ENCODE data around the gene LYRM7. TPM values are rescaled to one million over a fixed set of nuclear protein-coding genes. Genes with fewer than 3 reads are reported as not detected.

Gene LYRM7
- total RNA-seq, 1 donor from 2014 or later, result 6.1 TPM

DNA sequence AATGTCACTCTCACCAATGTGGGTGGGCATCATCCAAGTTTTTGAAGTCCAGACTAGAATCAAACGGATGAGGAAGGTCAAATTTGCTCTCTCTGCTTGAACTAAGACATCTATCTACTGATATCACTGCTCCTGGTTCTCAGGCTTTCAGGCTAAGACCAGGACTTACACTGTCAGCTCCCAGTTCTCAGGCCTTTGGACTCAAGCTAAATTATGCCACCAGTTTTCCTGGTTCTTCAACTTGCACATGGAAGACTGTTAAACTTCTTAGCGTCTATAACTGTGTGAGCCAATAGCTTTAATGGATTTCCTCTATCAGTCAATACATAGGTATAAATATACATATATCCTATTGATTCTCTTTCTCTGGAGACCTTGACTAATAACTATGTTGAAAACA is 35.3 kb downstream of the LYRM7 start:
- Mint-ChIP-seq H3K9me3 (ENCODE audit: low read depth) (no peaks in the 10 kb centered on the region), H3K4me1 (ENCODE audit: low read depth) (peaks cover 4% of the 10 kb centered on the region), H3K36me3 (ENCODE audit: insufficient read depth) (no peaks in the 10 kb centered on the region), H3K4me3 (ENCODE audit: low read depth) (no peak overlapping the region), H3K27ac (no peak overlapping the region), H3K27me3 (no peaks in the 10 kb centered on the region)
- TF ChIP-seq, protein P1, sequence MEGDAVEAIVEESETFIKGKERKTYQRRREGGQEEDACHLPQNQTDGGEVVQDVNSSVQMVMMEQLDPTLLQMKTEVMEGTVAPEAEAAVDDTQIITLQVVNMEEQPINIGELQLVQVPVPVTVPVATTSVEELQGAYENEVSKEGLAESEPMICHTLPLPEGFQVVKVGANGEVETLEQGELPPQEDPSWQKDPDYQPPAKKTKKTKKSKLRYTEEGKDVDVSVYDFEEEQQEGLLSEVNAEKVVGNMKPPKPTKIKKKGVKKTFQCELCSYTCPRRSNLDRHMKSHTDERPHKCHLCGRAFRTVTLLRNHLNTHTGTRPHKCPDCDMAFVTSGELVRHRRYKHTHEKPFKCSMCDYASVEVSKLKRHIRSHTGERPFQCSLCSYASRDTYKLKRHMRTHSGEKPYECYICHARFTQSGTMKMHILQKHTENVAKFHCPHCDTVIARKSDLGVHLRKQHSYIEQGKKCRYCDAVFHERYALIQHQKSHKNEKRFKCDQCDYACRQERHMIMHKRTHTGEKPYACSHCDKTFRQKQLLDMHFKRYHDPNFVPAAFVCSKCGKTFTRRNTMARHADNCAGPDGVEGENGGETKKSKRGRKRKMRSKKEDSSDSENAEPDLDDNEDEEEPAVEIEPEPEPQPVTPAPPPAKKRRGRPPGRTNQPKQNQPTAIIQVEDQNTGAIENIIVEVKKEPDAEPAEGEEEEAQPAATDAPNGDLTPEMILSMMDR (IDR thresholded peaks at IDR 0.05; ENCODE audit: unreplicated experiment), result no peak
- no peak for DNase-seq (ENCODE audit: low spot score, unreplicated experiment)

DNA sequence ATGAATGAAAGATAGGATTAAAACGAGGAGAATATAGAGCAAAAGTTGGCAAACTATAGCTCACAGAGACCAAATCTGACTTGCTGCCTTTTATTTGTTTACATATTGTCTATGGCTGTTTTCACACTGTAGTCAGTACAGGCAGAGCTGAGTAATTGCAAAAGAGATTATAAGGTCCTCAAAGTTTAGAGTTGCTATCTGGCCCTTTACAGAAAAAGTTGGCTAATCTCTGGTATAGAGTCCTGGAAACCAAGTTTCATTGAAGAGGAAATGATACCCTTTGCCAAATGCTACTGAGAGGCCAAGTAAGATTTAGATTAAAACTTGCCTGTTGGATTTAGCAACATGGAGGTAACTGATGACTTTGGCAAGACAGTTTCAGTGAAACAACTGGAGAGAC is 36.0 kb downstream of the LYRM7 start:
- H3K27me3 Mint-ChIP-seq, result no peaks in the 10 kb centered on the region
- DNase-seq (ENCODE audit: low spot score, unreplicated experiment), result no peak
- H3K27ac Mint-ChIP-seq, result no peak overlapping the region
- H3K36me3 Mint-ChIP-seq (ENCODE audit: insufficient read depth), result no peaks in the 10 kb centered on the region
- H3K4me3 Mint-ChIP-seq (ENCODE audit: low read depth), result no peak overlapping the region
- peaks cover 4% of the 10 kb centered on the region for H3K4me1 Mint-ChIP-seq (ENCODE audit: low read depth)
- TF ChIP-seq, protein P1 (IDR thresholded peaks at IDR 0.05; ENCODE audit: unreplicated experiment), result no peak
- H3K9me3 Mint-ChIP-seq (ENCODE audit: low read depth), result no peaks in the 10 kb centered on the region

DNA sequence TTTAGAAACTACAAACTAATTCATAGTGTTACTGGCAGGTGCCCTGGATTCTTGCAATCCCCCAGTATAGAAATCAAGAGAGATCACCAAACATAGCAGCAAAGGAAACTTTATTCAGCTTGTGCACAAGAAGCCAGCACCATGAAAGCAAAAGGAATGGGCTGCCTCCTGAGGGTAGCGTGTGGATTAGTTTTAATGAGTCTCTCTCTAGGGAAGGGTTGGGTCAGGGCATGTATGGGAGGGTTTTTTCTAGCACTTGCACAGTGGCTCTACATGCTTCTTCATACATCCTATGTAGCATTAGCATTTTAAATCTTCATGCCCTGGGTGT is 38.4 kb downstream of the LYRM7 start:
- TF ChIP-seq, protein P1 (IDR thresholded peaks at IDR 0.05; ENCODE audit: unreplicated experiment), result no peak

DNA sequence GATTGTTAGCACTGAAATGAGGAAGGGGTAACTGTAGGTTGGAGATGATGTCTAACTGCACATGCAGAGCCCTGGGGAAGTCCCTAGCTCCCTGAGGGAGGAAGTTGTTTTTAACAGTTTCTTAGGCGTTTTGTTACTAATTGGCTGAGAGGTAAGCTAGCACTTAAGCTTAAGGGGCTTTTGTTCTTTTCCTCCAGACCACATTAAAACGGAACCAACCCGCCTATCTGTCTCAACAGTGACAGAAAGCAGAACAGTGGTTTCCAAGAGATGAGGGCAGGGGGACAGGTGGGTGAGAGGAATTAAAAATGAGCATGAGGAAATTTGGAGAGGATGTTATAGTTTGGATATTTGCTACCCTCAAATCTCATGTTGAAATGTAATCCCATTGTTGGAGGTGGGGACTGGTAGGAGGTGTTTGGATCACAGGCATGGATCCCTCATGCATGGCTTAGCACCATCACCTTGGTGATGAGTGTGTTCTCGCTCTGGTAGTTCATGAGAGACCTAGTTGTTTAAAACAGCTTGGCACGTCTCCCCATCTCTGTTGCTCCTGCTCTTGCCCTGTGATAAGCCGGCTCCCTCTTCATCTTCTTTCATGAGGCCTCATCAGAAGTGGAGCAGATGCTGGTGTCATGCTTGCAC is 38.9 kb downstream of the LYRM7 start:
- H3K36me3 Mint-ChIP-seq (ENCODE audit: insufficient read depth), result no peaks in the 10 kb centered on the region
- no peak for DNase-seq (ENCODE audit: low spot score, unreplicated experiment)
- H3K27ac Mint-ChIP-seq, result no peak overlapping the region
- no peaks in the 10 kb centered on the region for H3K9me3 Mint-ChIP-seq (ENCODE audit: low read depth)
- TF ChIP-seq, protein P1 (IDR thresholded peaks at IDR 0.05; ENCODE audit: unreplicated experiment), result no peak
- no peak overlapping the region for H3K4me3 Mint-ChIP-seq (ENCODE audit: low read depth)
- H3K4me1 Mint-ChIP-seq (ENCODE audit: low read depth), result peaks cover 4% of the 10 kb centered on the region
- no peaks in the 10 kb centered on the region for H3K27me3 Mint-ChIP-seq

More for the DNA sequence above, 38.4 kb downstream of the LYRM7 start:
- H3K4me3 Mint-ChIP-seq (ENCODE audit: low read depth), result no peak overlapping the region
- DNase-seq (ENCODE audit: low spot score, unreplicated experiment), result no peak
- peaks cover 4% of the 10 kb centered on the region for H3K4me1 Mint-ChIP-seq (ENCODE audit: low read depth)
- H3K27me3 Mint-ChIP-seq, result no peaks in the 10 kb centered on the region
- H3K36me3 Mint-ChIP-seq (ENCODE audit: insufficient read depth), result no peaks in the 10 kb centered on the region
- H3K9me3 Mint-ChIP-seq (ENCODE audit: low read depth), result no peaks in the 10 kb centered on the region
- no peak overlapping the region for H3K27ac Mint-ChIP-seq

DNA sequence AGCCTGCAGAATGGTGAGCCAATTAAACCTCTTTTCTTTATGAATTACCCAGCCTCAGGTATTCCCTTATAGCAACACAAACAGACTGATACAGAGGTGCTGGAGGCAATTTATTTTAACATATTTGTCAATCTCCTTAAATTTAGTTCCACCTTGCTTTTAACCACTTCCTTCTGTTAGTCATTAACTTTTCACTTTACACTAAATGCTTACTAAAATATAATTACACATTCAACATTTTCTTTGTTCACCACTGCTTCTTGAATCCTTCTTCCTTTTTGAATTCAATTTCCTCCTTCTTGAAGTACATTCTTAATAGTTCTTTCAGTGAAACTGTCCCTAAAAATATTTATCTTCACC is 39.4 kb downstream of the LYRM7 start:
- DNase-seq (ENCODE audit: low spot score, unreplicated experiment), result no peak
- TF ChIP-seq, protein P1 (IDR thresholded peaks at IDR 0.05; ENCODE audit: unreplicated experiment), result no peak
- Mint-ChIP-seq H3K4me1 (ENCODE audit: low read depth) (peaks cover 4% of the 10 kb centered on the region), H3K9me3 (ENCODE audit: low read depth) (no peaks in the 10 kb centered on the region), H3K27ac (no peak overlapping the region), H3K4me3 (ENCODE audit: low read depth) (no peak overlapping the region), H3K36me3 (ENCODE audit: insufficient read depth) (no peaks in the 10 kb centered on the region), H3K27me3 (no peaks in the 10 kb centered on the region)

All from progenitor cell of endocrine pancreas (in vitro differentiated cells).